Activated CD4-positive, CD25-positive, alpha-beta regulatory T cell treated with anti-CD3 and anti-CD28 coated beads, Interleukin-2, amount 50 U/mL, for 24 hours (primary cell): ENCODE data around the gene AKIP1.
A peak's percentile ranks its signal among the peaks of the same experiment; 100 is the strongest.
"Not testable (repeated sequence)": the region's sequence is repeated elsewhere in the genome, so short reads cannot be mapped to it uniquely, and the experiment has no call there.

ENCODE experiments used
- ATAC-seq, 2 donors: fragments of 150-1000 bp; cut with Tn5 transposase; one replicate each; pipeline ENCODE4 v1.10.0; 2021; ENCODE audit warnings: mild to moderate bottlenecking in 1 of 2, moderate library complexity in 1 of 2

Gene AKIP1

GRCh38 chr11:8911029-8911823 lies at the start of gene AKIP1:
AKIP1 (plus strand) TSS chr11:8911189; CDS start chr11:8911450, 261 bp downstream.
- ATAC-seq: peak; percentile 65

- ATAC-seq: no peak
Measured at GRCh38 chr11:8863838-8864237, 47.2 kb upstream of the AKIP1 start.

DNA sequence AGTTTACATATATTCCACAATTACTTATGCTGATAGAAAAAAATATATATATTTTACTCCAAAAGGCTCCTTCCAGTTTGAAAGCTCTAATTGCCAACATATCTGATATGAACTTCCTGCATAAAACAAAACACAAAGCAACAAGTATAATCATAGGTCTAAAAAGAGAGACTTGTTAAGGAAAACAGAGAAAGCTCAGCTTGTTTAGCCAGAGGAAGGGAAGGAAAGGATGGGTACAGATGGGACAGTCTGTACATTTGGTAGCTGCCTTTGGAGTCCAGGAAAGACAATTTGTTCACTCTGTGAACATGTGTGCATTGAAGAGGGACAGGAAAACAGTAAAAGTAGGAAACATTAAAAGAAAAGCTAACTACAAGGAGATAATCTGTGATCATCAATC lies 45.7 kb upstream of the AKIP1 start:
- ATAC-seq: no peak

DNA sequence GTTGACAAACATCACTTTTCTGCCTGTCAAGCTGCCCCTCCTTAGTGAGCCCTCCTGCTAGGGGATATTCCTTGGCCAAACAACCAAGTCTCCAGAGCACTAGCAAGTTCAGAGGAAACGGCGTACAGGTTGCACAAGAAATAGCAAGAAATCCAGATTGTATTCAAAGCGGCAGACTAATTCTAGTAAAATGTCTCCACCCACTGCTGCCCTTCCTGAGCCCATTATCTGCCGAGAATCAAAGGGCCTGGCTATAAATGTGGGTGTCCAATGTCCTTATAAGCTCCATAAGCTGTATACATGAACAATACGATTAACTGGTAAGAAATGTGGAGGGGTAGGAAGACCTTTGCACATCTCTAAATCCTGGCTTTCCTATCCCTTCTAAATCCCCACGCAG lies 44.0 kb upstream of the AKIP1 start:
- no peak for ATAC-seq

DNA sequence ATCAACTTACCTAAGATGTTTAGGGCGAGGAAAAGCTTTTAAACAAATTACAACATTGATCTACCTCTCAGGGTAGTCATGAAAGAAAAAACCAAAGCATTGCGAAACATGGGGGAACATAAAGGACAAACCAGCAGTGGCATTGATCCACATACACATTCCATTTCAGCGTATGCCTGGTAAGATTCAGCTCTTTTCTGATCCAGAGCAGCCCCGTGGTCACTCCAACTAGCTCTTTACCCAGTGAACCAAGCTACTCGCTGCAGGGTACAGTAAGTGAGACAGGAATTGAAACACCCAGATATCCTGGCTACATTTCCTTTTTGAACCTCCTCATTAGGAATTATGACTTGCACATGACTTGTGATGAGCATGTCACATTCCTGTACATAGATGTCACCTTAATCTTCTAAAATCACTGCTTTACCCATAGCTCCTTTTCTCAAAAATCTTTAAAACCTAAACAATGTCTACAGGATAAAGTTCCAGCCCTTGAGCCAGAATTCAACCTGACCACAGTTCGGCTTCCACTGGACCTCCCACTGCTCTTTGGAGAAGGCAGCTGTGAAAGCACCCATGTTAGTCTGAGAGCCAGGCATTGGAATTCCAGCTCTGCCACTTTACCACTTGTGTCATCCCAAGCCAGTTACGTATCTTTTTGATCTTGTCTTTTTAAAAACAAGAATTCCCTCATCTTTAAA lies 42.9 kb upstream of the AKIP1 start:
- ATAC-seq: no peak

DNA sequence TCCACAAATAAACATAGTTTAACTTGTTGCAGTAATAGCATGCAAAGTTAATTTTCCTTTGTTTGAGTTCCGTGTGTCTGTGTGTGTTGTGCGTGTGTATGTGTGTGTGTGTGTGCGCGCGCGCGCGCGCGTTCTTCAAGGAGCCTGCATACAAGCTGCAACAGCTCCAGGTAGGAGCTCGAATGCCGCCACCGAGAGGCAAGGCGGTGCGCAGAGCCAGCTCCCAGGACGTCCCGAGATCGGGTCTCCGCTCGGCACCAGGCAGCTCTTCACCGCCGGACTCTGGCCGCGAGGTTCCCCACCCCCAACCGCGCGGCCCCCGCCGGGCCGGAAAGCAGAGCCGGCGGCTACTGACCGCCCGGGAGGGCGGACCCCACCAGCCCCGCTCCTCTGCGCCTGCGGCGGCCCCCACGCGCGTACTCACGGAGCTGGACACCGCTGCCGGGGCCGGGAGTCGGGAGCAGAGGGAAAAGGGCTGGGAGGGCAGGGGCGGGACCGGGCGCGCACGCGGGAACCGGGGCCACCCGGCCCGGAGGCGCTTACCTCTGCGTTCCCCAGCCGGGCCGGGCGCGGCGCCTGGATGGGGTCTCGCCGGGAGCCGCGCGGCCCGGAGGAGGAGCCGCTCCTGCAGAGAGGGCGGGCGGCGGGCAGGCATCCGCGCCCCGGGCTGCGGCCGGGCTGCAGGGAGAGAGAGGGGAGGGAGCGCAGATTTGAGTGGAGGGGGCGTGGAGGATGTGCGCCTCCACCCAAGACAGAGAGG lies 40.4 kb upstream of the AKIP1 start:
- no peak for ATAC-seq

GRCh38 chr11:8871171-8871775 lies 39.7 kb upstream of the AKIP1 start:
- no peak for ATAC-seq

DNA sequence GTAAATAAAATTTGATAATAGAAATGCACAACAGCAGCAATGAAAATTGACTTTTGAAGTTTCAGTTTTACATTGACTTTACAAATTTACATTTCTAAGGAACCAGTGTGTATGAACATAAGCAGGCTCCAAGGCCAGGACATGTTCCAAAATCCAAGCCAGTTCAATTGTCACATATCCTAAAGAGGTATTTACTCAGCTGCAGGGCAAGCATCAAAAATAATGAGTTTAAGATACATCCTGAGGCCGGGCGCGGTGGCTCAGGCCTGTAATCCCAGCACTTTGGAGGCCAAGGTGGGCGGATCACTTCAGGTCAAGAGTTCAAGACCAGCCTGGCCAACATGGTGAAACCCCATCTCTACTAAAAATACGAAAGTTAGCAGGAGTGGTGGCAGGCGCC lies 39.0 kb upstream of the AKIP1 start:
- ATAC-seq: no peak

- no peak for ATAC-seq
Measured at GRCh38 chr11:8873741-8874405, 37.1 kb upstream of the AKIP1 start.

DNA sequence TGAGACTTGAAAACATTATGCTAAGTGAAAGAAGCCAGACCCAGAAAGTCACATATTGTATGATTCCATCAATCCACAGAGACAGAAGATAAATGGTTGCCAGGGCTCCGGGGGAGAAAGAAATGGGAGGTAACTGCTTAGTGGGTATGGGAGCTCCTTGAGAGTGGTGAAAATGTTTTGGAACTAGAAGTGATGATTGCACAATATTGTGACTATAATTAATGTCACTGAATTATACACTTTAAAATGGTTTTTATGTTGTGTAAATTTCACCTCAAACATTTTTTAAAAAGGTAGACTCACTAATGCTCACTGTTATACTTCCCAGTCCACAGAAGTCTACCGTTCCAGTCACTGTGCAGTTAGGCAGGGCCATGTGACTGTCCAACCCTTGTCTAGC lies 32.2 kb upstream of the AKIP1 start:
- ATAC-seq: no peak

GRCh38 chr11:8881585-8881984 lies 29.4 kb upstream of the AKIP1 start:
- not testable (repeated sequence) for ATAC-seq

DNA sequence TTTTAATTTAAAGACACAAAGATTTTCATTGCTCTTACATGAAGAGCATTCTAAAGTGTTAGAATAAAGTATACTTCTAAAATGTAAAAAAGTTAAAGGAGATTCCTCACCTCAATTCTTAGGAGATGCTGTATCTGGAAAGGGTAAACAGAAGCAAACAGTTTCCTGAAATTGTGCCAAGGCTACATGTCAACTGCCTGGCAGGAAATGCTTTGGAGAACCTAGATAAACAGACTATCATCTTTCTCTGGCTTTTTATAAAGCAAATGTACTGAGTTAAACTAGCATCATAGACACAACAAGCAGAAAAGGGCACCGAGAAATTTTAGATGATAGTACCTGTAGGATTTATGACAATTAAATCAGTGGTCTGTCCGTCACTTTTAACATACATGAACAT lies 24.7 kb upstream of the AKIP1 start:
- no peak for ATAC-seq

DNA sequence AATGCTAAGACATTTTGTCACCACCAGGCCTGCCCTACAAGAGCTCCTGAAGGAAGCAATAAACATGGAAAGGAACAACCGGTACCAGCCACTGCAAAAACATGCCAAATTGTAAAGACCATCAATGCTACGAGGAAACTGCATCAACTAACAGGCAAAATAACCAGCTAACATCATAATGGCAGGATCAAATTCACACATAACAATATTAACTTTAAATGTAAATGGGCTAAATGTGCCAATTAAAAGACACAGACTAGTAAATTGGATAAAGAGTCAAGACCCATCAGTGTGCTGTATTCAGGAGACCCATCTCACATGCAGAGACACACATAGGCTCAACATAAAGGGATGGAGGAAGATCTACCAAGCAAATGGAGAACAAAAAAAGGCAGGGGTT lies 19.8 kb upstream of the AKIP1 start:
- ATAC-seq: not testable (repeated sequence)

DNA sequence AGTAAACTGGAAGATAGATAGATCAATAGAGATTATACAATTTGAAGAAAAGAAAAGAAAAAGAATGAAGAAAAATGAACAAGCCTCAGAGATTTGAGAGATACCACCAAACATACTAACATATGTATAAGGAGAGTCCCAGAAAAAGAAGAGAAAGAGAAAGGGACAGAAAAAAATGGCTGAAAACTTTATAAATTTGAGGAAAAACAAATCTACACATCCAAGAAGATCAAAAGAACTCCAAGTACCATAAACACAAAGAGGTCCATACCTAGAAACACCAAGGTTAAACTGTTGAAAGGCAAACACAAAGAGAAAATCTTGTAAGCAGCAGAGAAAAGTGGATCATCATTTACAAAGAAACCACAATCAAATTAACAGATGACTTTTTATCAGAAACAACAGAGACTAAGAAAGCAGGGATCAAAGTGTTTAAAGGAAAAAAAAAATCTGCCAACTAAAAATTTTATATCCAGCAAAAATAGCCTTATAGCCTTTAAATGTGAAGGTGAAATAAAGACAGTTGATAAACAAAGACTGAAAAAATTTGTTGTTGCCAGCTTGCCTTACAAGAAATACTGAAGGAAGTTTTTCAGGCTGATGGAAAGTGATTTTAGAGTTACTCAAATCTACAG lies 11.8 kb upstream of the AKIP1 start:
- ATAC-seq: no peak

- no peak for ATAC-seq
Measured at GRCh38 chr11:8905528-8906165, 5.3 kb upstream of the AKIP1 start.

- ATAC-seq: no peak
Measured at GRCh38 chr11:8907116-8907515, 3.9 kb upstream of the AKIP1 start.

- ATAC-seq: no peak
Measured at GRCh38 chr11:8908099-8908498, 2.9 kb upstream of the AKIP1 start.

DNA sequence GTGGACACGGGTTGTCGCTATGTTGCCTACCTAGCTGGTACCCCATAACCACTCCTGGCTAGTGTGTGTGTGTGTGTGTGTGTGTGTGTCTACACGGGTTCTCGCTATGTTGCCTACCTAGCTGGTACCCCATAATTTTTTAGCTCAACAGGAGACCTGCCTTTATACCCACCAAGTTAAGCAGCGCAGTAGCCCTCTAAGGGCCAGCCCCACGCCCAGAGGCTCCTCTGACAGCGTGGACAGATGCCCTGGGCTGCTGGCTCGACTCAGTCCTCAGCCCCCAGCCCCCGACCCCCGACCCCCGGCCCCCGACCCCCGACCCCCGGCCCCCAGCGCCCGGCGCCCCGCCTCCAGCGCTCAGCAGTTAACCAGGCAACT lies 351 bp upstream of the AKIP1 start:
- peak in 1 of 2 donors; percentile 1 for ATAC-seq

DNA sequence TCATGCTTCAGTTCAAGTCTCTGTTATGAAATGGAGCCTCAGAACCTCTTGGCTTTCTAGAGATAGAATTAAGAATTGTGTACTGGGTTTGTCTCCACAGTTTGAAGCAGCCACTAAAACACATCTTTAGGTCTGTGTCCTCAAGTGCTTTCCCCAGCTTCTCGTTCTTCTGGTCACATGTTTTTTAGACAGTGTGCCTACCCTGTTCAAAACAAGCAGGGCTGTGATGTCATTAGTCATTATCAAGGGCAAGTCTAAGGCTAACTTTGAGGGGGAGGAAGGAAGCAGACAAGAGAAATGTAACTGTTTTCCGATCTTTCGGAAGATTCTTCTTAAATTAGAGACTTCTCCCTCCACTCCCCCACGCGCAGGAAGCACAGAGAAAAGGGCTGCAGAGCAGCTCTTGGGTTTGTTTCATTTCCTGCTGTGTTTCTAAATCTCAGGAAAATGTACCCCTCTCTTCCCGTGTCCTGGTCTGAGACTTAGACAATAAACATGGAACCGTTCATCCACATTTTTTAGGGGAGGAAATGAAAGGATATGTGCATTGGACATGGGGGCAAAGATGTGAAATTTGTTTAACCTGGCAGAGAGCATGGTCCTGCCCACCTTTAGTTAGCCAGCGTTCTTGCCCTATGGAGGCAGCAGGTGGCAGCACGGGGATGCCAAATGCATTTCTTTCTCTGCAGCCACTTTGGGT lies 3.1 kb downstream of the AKIP1 start:
- ATAC-seq: peak; percentile 41 to 63

DNA sequence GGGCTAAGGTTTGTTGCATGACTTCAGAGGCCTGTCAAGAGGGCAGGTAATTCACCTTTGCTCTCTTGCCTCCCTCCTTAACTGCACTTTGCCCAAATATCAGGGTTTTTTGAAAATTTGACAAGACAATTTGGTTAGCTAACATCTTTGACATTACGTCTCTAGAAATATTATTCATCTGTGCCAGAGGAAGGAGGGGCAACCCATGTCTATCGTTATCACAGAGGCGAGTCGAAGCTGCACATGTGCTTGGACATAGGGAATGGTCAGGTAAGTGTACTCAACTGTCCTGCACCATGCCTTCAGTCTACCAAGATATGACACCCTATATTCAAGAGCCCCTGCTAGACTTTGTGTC lies 3.7 kb downstream of the AKIP1 start:
- ATAC-seq: no peak
